GM23338 (cell line): Measurements from ENCODE around the gene PTPRS. TPM values are rescaled to one million over a fixed set of nuclear protein-coding genes. Genes with fewer than 3 reads are reported as not detected.

ENCODE experiments used
- ATAC-seq: fragments of 200-7000 bp; cut with Tn5 transposase; 3 replicates; pipeline ENCODE4 v1.9.1; 2020
- DNase-seq: peaks from one replicate; pipeline ENCODE4 v3.0.0-alpha.2; 2015; ENCODE audit warnings: low spot score
- H2AFZ ChIP-seq: fragments of 200-600 bp; sonication (generic); 2 replicates; pipeline ENCODE4 v1.8.0; 2016; ENCODE audit warnings: antibody characterized with exemption, mild to moderate bottlenecking, moderate library complexity
- H3F3A ChIP-seq: fragments of 200-600 bp; sonication (generic); replicated peaks from 2 replicates; pipeline ENCODE4 v1.8.0; 2017; ENCODE audit warnings: antibody characterized with exemption, mixed run types, low read depth
- H3K27ac ChIP-seq: fragments of 200-600 bp; sonication (generic); 2 replicates; pipeline ENCODE4 v1.6.1; 2016; ENCODE audit warnings: low read depth
- H3K27me3 ChIP-seq: fragments of 200-600 bp; sonication (generic); 2 replicates; pipeline ENCODE4 v1.8.0; 2016; ENCODE audit warnings: mild to moderate bottlenecking, mixed run types, moderate library complexity; ENCODE audit not compliant: insufficient read depth
- H3K36me3 ChIP-seq: fragments of 200-600 bp; sonication (generic); 2 replicates; pipeline ENCODE4 v1.8.0; 2016; ENCODE audit warnings: mild to moderate bottlenecking; ENCODE audit not compliant: insufficient read depth
- H3K4me1 ChIP-seq: fragments of 200-600 bp; sonication (generic); 2 replicates; pipeline ENCODE4 v1.8.0; 2016; ENCODE audit warnings: mild to moderate bottlenecking, moderate library complexity; ENCODE audit not compliant: insufficient read depth
- H3K4me2 ChIP-seq: fragments of 200-600 bp; sonication (generic); 2 replicates; pipeline ENCODE4 v1.7.1; 2017; ENCODE audit warnings: mixed run types
- H3K4me3 ChIP-seq: fragments of 200-600 bp; sonication (generic); 2 replicates; pipeline ENCODE4 v1.6.1; 2016; ENCODE audit warnings: mixed run types
- H3K79me2 ChIP-seq: fragments of 200-600 bp; sonication (generic); replicated peaks from 2 replicates; pipeline ENCODE4 v1.8.0; 2017; ENCODE audit warnings: mild to moderate bottlenecking; ENCODE audit not compliant: insufficient read depth
- H3K9me2 ChIP-seq: fragments of 200-600 bp; sonication (generic); 2 replicates; pipeline ENCODE4 v1.8.0; 2017; ENCODE audit not compliant: insufficient read depth
- H4K20me1 ChIP-seq: fragments of 200-600 bp; sonication (generic); replicated peaks from 2 replicates; pipeline ENCODE4 v1.8.0; 2017; ENCODE audit warnings: mild to moderate bottlenecking; ENCODE audit not compliant: insufficient read depth
- H3K27ac Mint-ChIP-seq: 2 replicates; pipeline ENCODE4 v1.8.0; 2020; ENCODE audit warnings: inconsistent platforms, mild to moderate bottlenecking, moderate library complexity, mixed read lengths
- H3K27me3 Mint-ChIP-seq: 3 replicates; pipeline ENCODE4 v1.8.0; 2022; ENCODE audit warnings: low read depth, mild to moderate bottlenecking, moderate library complexity, mixed read lengths, inconsistent platforms; ENCODE audit not compliant: insufficient read depth, poor library complexity
- H3K36me3 Mint-ChIP-seq: 3 replicates; pipeline ENCODE4 v1.8.0; 2021; ENCODE audit warnings: low read depth, mild to moderate bottlenecking, inconsistent platforms, moderate library complexity, mixed read lengths
- H3K4me1 Mint-ChIP-seq: 3 replicates; pipeline ENCODE4 v1.8.0; 2020; ENCODE audit warnings: mild to moderate bottlenecking, inconsistent platforms, mixed read lengths
- H3K4me3 Mint-ChIP-seq: 3 replicates; pipeline ENCODE4 v1.8.0; 2021; ENCODE audit warnings: moderate library complexity, mild to moderate bottlenecking, inconsistent platforms, mixed read lengths
- H3K9me3 Mint-ChIP-seq: 3 replicates; pipeline ENCODE4 v1.8.0; 2020; ENCODE audit warnings: moderate library complexity, mild to moderate bottlenecking, inconsistent platforms, mixed read lengths
- CREB1 ChIP-seq: fragments of 250-450 bp; sonication (Bioruptor Pico); IDR thresholded peaks from 2 replicates; pipeline ENCODE4 v1.5.0; 2020; ENCODE audit warnings: low read depth, mild to moderate bottlenecking, moderate library complexity
- CTCF ChIP-seq, 2 experiments: fragments of 200-600 bp in 1 of 2; sonication (generic) in 1 of 2; conservative IDR thresholded peaks; 2 replicates each; pipeline versions ENCODE4 v1.5.1 to v1.6.1; 2016 to 2017; ENCODE audit warnings: antibody characterized with exemption in 2 of 2, low read depth in 2 of 2, mild to moderate bottlenecking in 2 of 2, moderate library complexity in 1 of 2
- JUNB ChIP-seq: IDR thresholded peaks from one replicate; pipeline ENCODE4 v1.6.1; 2016; ENCODE audit warnings: antibody characterized with exemption; ENCODE audit not compliant: unreplicated experiment
- NANOG ChIP-seq: IDR thresholded peaks from 2 replicates; pipeline ENCODE4 v1.6.1; 2016; ENCODE audit warnings: antibody characterized with exemption, borderline replicate concordance
- POLR2AphosphoS5 ChIP-seq: IDR thresholded peaks from 2 replicates; pipeline ENCODE4 v1.6.1; 2016; ENCODE audit warnings: antibody characterized with exemption, low read depth
- REST ChIP-seq: IDR thresholded peaks from one replicate; pipeline ENCODE4 v1.6.1; 2018; ENCODE audit warnings: antibody characterized with exemption; ENCODE audit not compliant: unreplicated experiment
- ZNF331 ChIP-seq: fragments of 250-450 bp; sonication (Bioruptor Pico); IDR thresholded peaks from 2 replicates; pipeline ENCODE4 v1.5.0; 2020; ENCODE audit warnings: low read depth, mild to moderate bottlenecking, moderate library complexity
- long read RNA-seq: library from polyadenylated mRNA; unstranded; transcript quantifications from one replicate; pipeline ENCODE4 v2.0.0, GENCODE V29; 2020; ENCODE audit not compliant: unreplicated experiment
- polyA plus RNA-seq: library from polyadenylated mRNA; unstranded; fragments of >200 nt; fragmentation: Nextera tagmentation; extraction: Ambion mirVana; gene quantifications from 2 replicates; pipeline ENCODE4 v1.2.1, GENCODE V29; 2016
- total RNA-seq: library from RNA; depleted of rRNA; stranded (reverse); fragments of >200 nt; shearing (Covaris generic); gene quantifications from 2 replicates; pipeline ENCODE4 v1.2.3, GENCODE V29; 2014; rRNA removed

Gene PTPRS
- total RNA-seq (225 and 290 TPM in 2 replicates), polyA plus RNA-seq (20.6 and 20.7 TPM in 2 replicates)
- long read RNA-seq, partial matches to known transcripts: 0 of 22 reads
- long read RNA-seq, other reads (novel, unspliced or antisense): 22 of 22 reads

GRCh38 chr19:5340637-5341447, at the start of gene PTPRS:
Gene PTPRS, minus strand, starts transcription at chr19:5340812. Its CDS starts 54,672 bp downstream, at chr19:5286140.
- TF ChIP-seq ZNF331 (CRISPR knock-in tag) (no peak), CREB1 (CRISPR knock-in tag) (peak; percentile 90), NANOG (no peak), POLR2AphosphoS5 (peak; percentile 58), CTCF (conservative IDR thresholded peaks at IDR 0.05; ENCODE audit: low read depth in 2 of 2) (no peak), JUNB (no peak)
- H3K79me2 ChIP-seq: peaks cover 35% of the 10 kb centered on the region
- H3K4me1 ChIP-seq: peaks cover 25% of the 10 kb centered on the region
- peak within 1 kb of the TSS; percentile 75; the same call in 1 of the 2 replicates for H3K27ac Mint-ChIP-seq
- peak within 1 kb of the TSS; percentile 99 for H3K4me2 ChIP-seq
- peaks cover 10% of the 10 kb centered on the region for H3K9me3 Mint-ChIP-seq
- DNase-seq (peak; percentile 92), ATAC-seq (peak; percentile 32)
- H3F3A ChIP-seq: 0 out of 2 replicates have a peak, but pooled peaks cover 6% of the 10 kb centered on the region
- H3K4me3 Mint-ChIP-seq: peak within 1 kb of the TSS; percentile 79
- H4K20me1 ChIP-seq: peaks cover 21% of the 10 kb centered on the region; the same call in 1 of the 2 replicates
- no peaks in the 10 kb centered on the region for H3K36me3 ChIP-seq
- peak within 1 kb of the TSS; percentile 81 for H2AFZ ChIP-seq
- peaks cover 41% of the 10 kb centered on the region for H3K27me3 Mint-ChIP-seq
- peaks cover 29% of the 10 kb centered on the region for H3K4me1 Mint-ChIP-seq
- H3K27ac ChIP-seq: peak within 1 kb of the TSS; percentile 72
- peaks cover 21% of the 10 kb centered on the region for H3K27me3 ChIP-seq
- peaks cover 3% of the 10 kb centered on the region; the same call in 1 of the 3 replicates for H3K36me3 Mint-ChIP-seq
- no peaks in the 10 kb centered on the region for H3K9me2 ChIP-seq
- H3K4me3 ChIP-seq: peak within 1 kb of the TSS; percentile 88

GRCh38 chr19:5389353-5389752, 48.7 kb upstream of the PTPRS start:
- ATAC-seq: no peak
- peaks cover 7% of the 10 kb centered on the region for H3K36me3 Mint-ChIP-seq
- no peak overlapping the region for H3K4me2 ChIP-seq
- H3K4me3 ChIP-seq: no peak overlapping the region
- H3K9me3 Mint-ChIP-seq: peaks cover 22% of the 10 kb centered on the region
- H3K36me3 ChIP-seq: no peaks in the 10 kb centered on the region
- no peaks in the 10 kb centered on the region for H3K79me2 ChIP-seq
- no peaks in the 10 kb centered on the region for H4K20me1 ChIP-seq
- H3K27me3 Mint-ChIP-seq: peaks cover 14% of the 10 kb centered on the region
- peaks cover 14% of the 10 kb centered on the region for H3K4me1 Mint-ChIP-seq
- TF ChIP-seq JUNB (no peak), REST (no peak), CTCF (conservative IDR thresholded peaks at IDR 0.05; ENCODE audit: low read depth in 2 of 2) (no peak)
- no peaks in the 10 kb centered on the region for H3K9me2 ChIP-seq
- no peaks in the 10 kb centered on the region for H3F3A ChIP-seq
- peaks cover 3% of the 10 kb centered on the region for H3K4me1 ChIP-seq
- DNase-seq: no peak
- H3K27ac ChIP-seq: no peak overlapping the region
- no peak overlapping the region for H3K27ac Mint-ChIP-seq
- H3K27me3 ChIP-seq: no peaks in the 10 kb centered on the region
- no peak overlapping the region for H2AFZ ChIP-seq
- no peak overlapping the region for H3K4me3 Mint-ChIP-seq
